Osteoblast (primary cell): ENCODE data around the gene TMIGD2. TPM values are rescaled to one million over a fixed set of nuclear protein-coding genes. Genes with fewer than 3 reads are reported as not detected.
A peak's percentile ranks its signal among the peaks of the same experiment; 100 is the strongest.

Source experiments
- DNase-seq: peaks from one replicate; pipeline ENCODE4 v3.0.0; 2011; ENCODE audit warnings: low spot score, mixed read lengths; ENCODE audit not compliant: insufficient read length; ENCODE audit errors: missing footprints
- H2AFZ ChIP-seq: 2 replicates; pipeline ENCODE4 v1.6.0; 2011; ENCODE audit warnings: mild to moderate bottlenecking, low read length
- H3K27ac ChIP-seq: 2 replicates; pipeline ENCODE4 v1.5.1; 2011; ENCODE audit warnings: mild to moderate bottlenecking, low read depth, low read length, moderate library complexity
- H3K27me3 ChIP-seq: 2 replicates; pipeline ENCODE4 v1.6.0; 2012; ENCODE audit warnings: mild to moderate bottlenecking, control low read depth, inconsistent platforms, low read length, moderate library complexity; ENCODE audit not compliant: insufficient read depth
- H3K36me3 ChIP-seq: 2 replicates; pipeline ENCODE4 v1.5.1; 2011; ENCODE audit warnings: mild to moderate bottlenecking, low read length, control low read depth, moderate library complexity; ENCODE audit not compliant: insufficient read depth
- H3K4me1 ChIP-seq: 2 replicates; pipeline ENCODE4 v1.5.1; 2011; ENCODE audit warnings: mild to moderate bottlenecking, low read length, control low read depth, moderate library complexity; ENCODE audit not compliant: insufficient read depth
- H3K4me2 ChIP-seq: 2 replicates; pipeline ENCODE4 v1.6.0; 2011; ENCODE audit warnings: mild to moderate bottlenecking, low read length; ENCODE audit not compliant: insufficient read depth
- H3K4me3 ChIP-seq: fragments of 200-600 bp; sonication (generic); 3 replicates; pipeline ENCODE4 v1.5.1; 2012; ENCODE audit warnings: mild to moderate bottlenecking, low read length, inconsistent platforms; ENCODE audit not compliant: insufficient read depth
- H3K79me2 ChIP-seq: 2 replicates; pipeline ENCODE4 v1.6.0; 2012; ENCODE audit warnings: mild to moderate bottlenecking, low read length, control low read depth, inconsistent platforms; ENCODE audit not compliant: insufficient read depth
- H3K9me3 ChIP-seq: 2 replicates; pipeline ENCODE4 v1.5.1; 2011; ENCODE audit warnings: low read depth, low read length, control low read depth
- H4K20me1 ChIP-seq: 2 replicates; pipeline ENCODE4 v1.6.0; 2012; ENCODE audit warnings: mild to moderate bottlenecking, low read length, control low read depth; ENCODE audit not compliant: insufficient read depth
- CTCF ChIP-seq: IDR thresholded peaks from 2 replicates; pipeline ENCODE4 v1.5.1; 2011; ENCODE audit warnings: mild to moderate bottlenecking, low read depth, low read length, moderate library complexity; ENCODE audit errors: extremely low read depth
- total RNA-seq: library from RNA; depleted of rRNA; stranded (reverse); fragments of >200 nt; gene quantifications from 2 replicates; pipeline ENCODE4 v1.2.3, GENCODE V29; 2012

The TMIGD2 gene
- total RNA-seq, 1 donor, result not detected

DNA sequence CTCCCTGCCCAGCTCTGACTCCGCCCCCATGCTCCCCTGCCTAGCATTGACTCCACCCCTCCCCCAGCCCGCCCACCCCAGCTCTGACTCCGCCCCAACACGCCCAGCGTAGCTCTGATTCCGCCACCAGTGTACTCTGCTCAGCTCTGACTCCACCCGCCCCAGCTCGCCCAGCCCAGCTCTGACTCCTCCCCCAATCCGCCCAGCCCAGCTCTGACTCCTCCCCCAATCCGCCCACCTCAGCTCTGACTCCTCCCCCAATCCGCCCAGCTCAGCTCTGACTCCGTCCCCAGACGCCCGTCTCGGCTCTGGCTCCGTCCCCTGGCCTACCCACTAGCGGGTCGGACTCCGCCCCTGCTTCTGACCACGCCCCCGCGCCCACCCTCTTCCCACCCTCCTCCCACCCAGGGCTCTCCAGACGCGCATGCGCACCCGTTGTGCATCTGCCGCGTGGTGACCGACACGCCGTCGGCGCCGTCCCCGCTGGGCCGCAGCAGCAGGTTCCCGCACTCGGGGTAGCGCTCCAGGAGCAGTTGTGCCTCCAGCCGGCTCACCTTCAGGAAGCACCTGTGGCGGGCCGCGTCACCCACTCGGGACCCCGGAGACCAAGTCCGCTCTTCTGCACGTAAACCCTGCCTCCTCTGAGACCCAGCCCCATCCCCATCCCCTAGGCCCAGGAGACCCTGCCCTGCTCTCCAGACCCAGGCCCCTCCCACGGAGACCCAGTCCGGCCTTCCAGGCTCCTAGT lies 26.2 kb upstream of the TMIGD2 start:
- Histone ChIP-seq H3K36me3 (no peaks in the 10 kb centered on the region), H3K79me2 (no peaks in the 10 kb centered on the region), H3K27me3 (peaks cover 10% of the 10 kb centered on the region), H3K4me1 (peaks cover 5% of the 10 kb centered on the region), H3K27ac (no peak overlapping the region), H3K9me3 (no peaks in the 10 kb centered on the region), H4K20me1 (no peaks in the 10 kb centered on the region), H3K4me2 (peak overlapping the region; percentile 89), H2AFZ (peak overlapping the region; percentile 85), H3K4me3 (peak overlapping the region; percentile 69)
- peak; percentile 95 for DNase-seq
- TF ChIP-seq CTCF, result no peak

DNA sequence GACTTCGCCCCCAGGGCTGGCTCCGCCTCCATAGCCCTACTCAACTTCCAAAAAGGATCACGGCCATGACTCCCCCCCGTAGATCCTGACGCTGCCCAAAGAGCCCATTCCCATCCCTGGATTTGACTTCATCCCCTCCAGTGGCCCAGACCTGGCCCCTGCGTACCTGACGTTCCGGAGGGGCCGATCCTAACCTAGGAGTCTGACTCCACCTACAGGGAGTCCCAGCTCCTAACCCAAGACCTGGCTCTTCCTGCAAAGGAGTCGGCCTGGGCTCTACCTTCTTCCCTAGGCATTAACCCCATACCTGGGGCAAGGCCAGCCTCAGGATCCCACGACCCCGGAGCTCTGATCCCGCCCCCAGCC lies 25.7 kb upstream of the TMIGD2 start:
- DNase-seq, result no peak
- H4K20me1 ChIP-seq, result no peaks in the 10 kb centered on the region
- no peak overlapping the region for H3K27ac ChIP-seq
- no peak for TF ChIP-seq CTCF
- H3K9me3 ChIP-seq, result no peaks in the 10 kb centered on the region
- H3K36me3 ChIP-seq, result no peaks in the 10 kb centered on the region
- peak overlapping the region; percentile 72 for H3K4me2 ChIP-seq
- H3K27me3 ChIP-seq, result peaks cover 10% of the 10 kb centered on the region
- H3K4me3 ChIP-seq, result peak overlapping the region; percentile 37
- no peaks in the 10 kb centered on the region for H3K79me2 ChIP-seq
- H2AFZ ChIP-seq, result peak overlapping the region; percentile 59
- H3K4me1 ChIP-seq, result peaks cover 5% of the 10 kb centered on the region

DNA sequence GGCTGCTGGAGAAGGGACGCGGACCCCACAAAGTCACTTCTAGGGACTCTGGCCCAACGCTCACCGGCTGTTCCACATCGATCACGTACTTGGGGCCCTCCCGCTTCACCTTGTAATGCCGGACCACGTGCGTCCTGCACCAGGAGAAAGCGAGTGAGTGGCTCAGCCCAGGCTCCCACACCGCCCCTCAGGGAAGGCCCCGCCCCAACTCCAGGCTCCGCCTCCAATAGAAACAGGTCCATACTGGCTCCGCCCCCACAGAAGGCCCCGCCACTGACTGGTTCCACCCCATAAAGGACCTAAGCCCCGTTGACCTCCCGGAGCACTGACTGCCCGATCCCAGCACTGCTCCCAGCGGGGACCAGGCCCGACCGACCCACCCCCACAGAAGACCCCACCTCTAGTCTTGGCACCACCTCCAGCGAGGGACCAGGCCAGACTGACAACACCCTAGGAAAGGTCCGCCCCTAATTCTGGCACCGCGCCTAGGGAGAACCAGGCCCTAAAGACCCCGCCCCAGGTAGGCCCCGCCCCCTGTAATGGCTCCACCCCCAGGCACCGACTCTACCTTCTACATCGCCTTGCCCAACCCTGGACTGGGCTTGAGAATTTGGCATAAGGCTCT lies 25.2 kb upstream of the TMIGD2 start:
- peak overlapping the region; percentile 72 for H3K4me2 ChIP-seq
- no peak for TF ChIP-seq CTCF

DNA sequence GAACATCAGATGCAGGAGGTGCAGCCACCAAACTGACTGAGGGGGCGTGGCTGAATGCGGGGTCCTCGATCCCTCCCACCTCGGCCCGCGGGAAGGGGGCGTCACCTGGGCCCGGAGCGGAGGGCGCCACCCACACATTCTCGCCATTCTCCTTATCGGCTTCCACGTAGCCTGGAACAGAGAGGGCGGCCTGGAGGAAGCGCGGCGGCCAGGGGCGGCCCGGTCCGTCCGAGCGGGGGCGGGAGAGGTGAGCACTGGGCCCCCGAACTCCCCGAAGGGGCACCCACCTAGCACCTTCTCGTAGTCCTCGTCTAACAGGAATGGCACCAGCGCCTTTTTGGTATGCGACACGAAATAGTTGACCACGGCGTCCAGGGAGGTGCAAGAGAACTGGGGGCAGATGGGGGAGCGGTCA lies 24.7 kb upstream of the TMIGD2 start:
- Histone ChIP-seq H3K4me1 (peaks cover 5% of the 10 kb centered on the region), H3K4me2 (peak overlapping the region; percentile 72), H3K79me2 (no peaks in the 10 kb centered on the region), H3K27me3 (peaks cover 10% of the 10 kb centered on the region), H2AFZ (no peak overlapping the region), H3K9me3 (no peaks in the 10 kb centered on the region), H3K4me3 (no peak overlapping the region), H3K27ac (no peak overlapping the region), H3K36me3 (no peaks in the 10 kb centered on the region), H4K20me1 (no peaks in the 10 kb centered on the region)
- DNase-seq, result no peak
- TF ChIP-seq CTCF, result no peak

More for the DNA sequence above, 25.2 kb upstream of the TMIGD2 start:
- Histone ChIP-seq H3K36me3 (no peaks in the 10 kb centered on the region), H2AFZ (no peak overlapping the region), H3K79me2 (no peaks in the 10 kb centered on the region), H3K4me1 (peaks cover 5% of the 10 kb centered on the region), H3K27ac (no peak overlapping the region), H3K9me3 (no peaks in the 10 kb centered on the region), H3K4me3 (peak overlapping the region; percentile 37), H3K27me3 (peaks cover 10% of the 10 kb centered on the region), H4K20me1 (no peaks in the 10 kb centered on the region)
- peak; percentile 90 for DNase-seq
